GM12892 (cell line): ENCODE data around the gene APBA2.

Experiments used
- POLR2A ChIP-seq: IDR thresholded peaks from 2 replicates; pipeline ENCODE4 v1.6.1; 2011; ENCODE audit warnings: low read depth, low read length, control low read depth
- POLR2AphosphoS5 ChIP-seq: IDR thresholded peaks from 2 replicates; pipeline ENCODE4 v1.6.1; 2011; ENCODE audit warnings: low read depth, low read length, control low read depth

DNA sequence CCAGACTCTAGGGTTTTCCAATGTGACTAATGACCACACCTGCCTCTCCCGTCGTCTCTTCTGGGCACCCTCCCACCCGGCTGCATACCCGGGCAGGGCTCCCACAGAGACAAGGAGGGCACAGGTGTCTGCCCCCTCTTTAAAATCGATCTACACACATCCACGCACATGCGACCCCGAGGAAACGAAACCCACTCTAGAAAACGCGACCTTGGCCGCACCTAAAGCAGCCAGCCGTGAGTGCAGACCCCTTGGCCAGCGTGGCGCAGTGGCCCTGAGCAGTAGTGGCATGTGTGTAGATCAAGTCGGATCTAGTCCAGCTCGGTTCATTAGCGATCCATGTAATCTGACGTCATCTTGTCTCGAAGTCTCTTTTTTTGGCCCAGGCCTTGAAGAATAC lies 232.0 kb downstream of the APBA2 start:
- TF ChIP-seq POLR2A (no peak), POLR2AphosphoS5 (no peak)
